ENCODE measurements around the gene S100P.
"Not testable (repeated sequence)": the region's sequence is repeated elsewhere in the genome, so short reads cannot be mapped to it uniquely, and the experiment has no call there.

Gene S100P

GRCh38 chr4:6663596-6664393 is 29.9 kb upstream of the S100P start:
- H3K4me3 Mint-ChIP-seq: no peak overlapping the region
- no peaks in the 10 kb centered on the region for H3K4me1 Mint-ChIP-seq
- DNase-seq (ENCODE audit: low spot score in 2 of 2) (no peak), ATAC-seq (no peak)
- no peaks in the 10 kb centered on the region for H3K36me3 Mint-ChIP-seq
- H3K9me3 Mint-ChIP-seq: no peaks in the 10 kb centered on the region
- H3K27ac Mint-ChIP-seq: no peak overlapping the region

- no peaks in the 10 kb centered on the region for H3K9me3 Mint-ChIP-seq
- ATAC-seq: no peak
- no peak for DNase-seq (ENCODE audit: low spot score in 2 of 2)
- no peaks in the 10 kb centered on the region for H3K36me3 Mint-ChIP-seq
- H3K27ac Mint-ChIP-seq: no peak overlapping the region
- no peaks in the 10 kb centered on the region for H3K4me1 Mint-ChIP-seq
- H3K4me3 Mint-ChIP-seq: no peak overlapping the region
These were observed 28.4 kb upstream of the S100P start for GRCh38 chr4:6665320-6665654.

GRCh38 chr4:6668391-6668790 is 25.3 kb upstream of the S100P start:
- H3K36me3 Mint-ChIP-seq: peaks cover 5% of the 10 kb centered on the region
- ATAC-seq (no peak), DNase-seq (ENCODE audit: low spot score in 2 of 2) (no peak)

GRCh38 chr4:6671648-6672047 is 22.0 kb upstream of the S100P start:
- H3K4me1 Mint-ChIP-seq: peaks cover 31% of the 10 kb centered on the region

More at GRCh38 chr4:6668391-6668790, 25.3 kb upstream of the S100P start:
- no peaks in the 10 kb centered on the region for H3K9me3 Mint-ChIP-seq
- peaks cover 4% of the 10 kb centered on the region for H3K4me1 Mint-ChIP-seq
- no peak overlapping the region for H3K27ac Mint-ChIP-seq
- no peak overlapping the region for H3K4me3 Mint-ChIP-seq

GRCh38 chr4:6672131-6672530 is 21.5 kb upstream of the S100P start:
- DNase-seq (ENCODE audit: low spot score in 2 of 2): no peak
- no peak for ATAC-seq
- no peak overlapping the region for H3K27ac Mint-ChIP-seq
- no peak overlapping the region for H3K4me3 Mint-ChIP-seq
- H3K36me3 Mint-ChIP-seq: peaks cover 42% of the 10 kb centered on the region
- no peaks in the 10 kb centered on the region for H3K9me3 Mint-ChIP-seq
- H3K4me1 Mint-ChIP-seq: peaks cover 36% of the 10 kb centered on the region

More at GRCh38 chr4:6671648-6672047, 22.0 kb upstream of the S100P start:
- ATAC-seq (no peak), DNase-seq (ENCODE audit: low spot score in 2 of 2) (no peak)
- Mint-ChIP-seq H3K4me3 (no peak overlapping the region), H3K36me3 (peaks cover 37% of the 10 kb centered on the region), H3K9me3 (no peaks in the 10 kb centered on the region), H3K27ac (no peak overlapping the region)

- DNase-seq (ENCODE audit: low spot score in 2 of 2); ATAC-seq; H3K9me3 Mint-ChIP-seq: not testable (repeated sequence)
- Mint-ChIP-seq H3K4me1 (peaks cover 41% of the 10 kb centered on the region), H3K4me3 (peak overlapping the region; percentile 88), H3K27ac (peak overlapping the region; percentile 93), H3K36me3 (peaks cover 48% of the 10 kb centered on the region)
These were observed 21.0 kb upstream of the S100P start for GRCh38 chr4:6672541-6673190.

- DNase-seq (ENCODE audit: low spot score in 2 of 2): not testable (repeated sequence)
These were observed 20.5 kb upstream of the S100P start for GRCh38 chr4:6673191-6673659.

GRCh38 chr4:6673660-6674499 is 19.8 kb upstream of the S100P start:
- Mint-ChIP-seq H3K9me3 (no peaks in the 10 kb centered on the region), H3K4me3 (peak overlapping the region; percentile 88), H3K4me1 (peaks cover 47% of the 10 kb centered on the region), H3K36me3 (peaks cover 60% of the 10 kb centered on the region), H3K27ac (peak overlapping the region; percentile 93)
- ATAC-seq: peak; percentile 83
- DNase-seq (ENCODE audit: low spot score in 2 of 2): peak; percentile 91 to 98

More at GRCh38 chr4:6673191-6673659, 20.5 kb upstream of the S100P start:
- H3K27ac Mint-ChIP-seq: peak overlapping the region; percentile 93
- H3K36me3 Mint-ChIP-seq: peaks cover 53% of the 10 kb centered on the region
- peaks cover 42% of the 10 kb centered on the region for H3K4me1 Mint-ChIP-seq
- peak; percentile 29 for ATAC-seq
- peak overlapping the region; percentile 88 for H3K4me3 Mint-ChIP-seq
- not testable (repeated sequence) for H3K9me3 Mint-ChIP-seq

- H3K9me3 Mint-ChIP-seq: no peaks in the 10 kb centered on the region
- H3K27ac Mint-ChIP-seq: peak overlapping the region; percentile 93
- peak overlapping the region; percentile 88 for H3K4me3 Mint-ChIP-seq
- ATAC-seq (peak; percentile 59), DNase-seq (ENCODE audit: low spot score in 2 of 2) (no peak)
- peaks cover 66% of the 10 kb centered on the region for H3K36me3 Mint-ChIP-seq
- H3K4me1 Mint-ChIP-seq: peaks cover 48% of the 10 kb centered on the region
These were observed 19.1 kb upstream of the S100P start for GRCh38 chr4:6674500-6675149.

GRCh38 chr4:6676722-6677558 is 16.7 kb upstream of the S100P start:
- peak overlapping the region; percentile 93 for H3K27ac Mint-ChIP-seq

GRCh38 chr4:6680372-6681034 is 13.2 kb upstream of the S100P start:
- DNase-seq (ENCODE audit: low spot score in 2 of 2) (no peak), ATAC-seq (no peak)
- no peaks in the 10 kb centered on the region for H3K9me3 Mint-ChIP-seq
- peak overlapping the region; percentile 48 for H3K27ac Mint-ChIP-seq
- H3K4me3 Mint-ChIP-seq: no peak overlapping the region
- H3K36me3 Mint-ChIP-seq: peaks cover 53% of the 10 kb centered on the region
- H3K4me1 Mint-ChIP-seq: peaks cover 53% of the 10 kb centered on the region

More at GRCh38 chr4:6676722-6677558, 16.7 kb upstream of the S100P start:
- no peak for ATAC-seq
- DNase-seq (ENCODE audit: low spot score in 2 of 2): no peak
- H3K36me3 Mint-ChIP-seq: peaks cover 74% of the 10 kb centered on the region
- H3K9me3 Mint-ChIP-seq: no peaks in the 10 kb centered on the region
- peaks cover 66% of the 10 kb centered on the region for H3K4me1 Mint-ChIP-seq
- H3K4me3 Mint-ChIP-seq: peak overlapping the region; percentile 88

GRCh38 chr4:6681191-6681590 is 12.5 kb upstream of the S100P start:
- Mint-ChIP-seq H3K9me3 (no peaks in the 10 kb centered on the region), H3K27ac (no peak overlapping the region), H3K4me3 (no peak overlapping the region), H3K4me1 (peaks cover 53% of the 10 kb centered on the region), H3K36me3 (peaks cover 46% of the 10 kb centered on the region)
- ATAC-seq (peak; percentile 31), DNase-seq (ENCODE audit: low spot score in 2 of 2) (no peak)

- peak overlapping the region; percentile 79 for H3K27ac Mint-ChIP-seq
- DNase-seq (ENCODE audit: low spot score in 2 of 2) (no peak), ATAC-seq (no peak)
- peaks cover 56% of the 10 kb centered on the region for H3K4me1 Mint-ChIP-seq
- no peaks in the 10 kb centered on the region for H3K9me3 Mint-ChIP-seq
- peaks cover 28% of the 10 kb centered on the region for H3K36me3 Mint-ChIP-seq
- H3K4me3 Mint-ChIP-seq: no peak overlapping the region
These were observed 10.7 kb upstream of the S100P start for GRCh38 chr4:6682862-6683590.
